H7 (cell line): ENCODE measurements around the gene PTCRA. TPM values are rescaled to one million over a fixed set of nuclear protein-coding genes. Genes with fewer than 3 reads are reported as not detected.
"Not testable (repeated sequence)": the region's sequence is repeated elsewhere in the genome, so short reads cannot be mapped to it uniquely, and the experiment has no call there.

Experiments used
- DNase-seq: peaks from one replicate; pipeline ENCODE4 v3.0.0; 2012
- H3K27me3 ChIP-seq: 2 replicates; pipeline ENCODE4 v1.6.0; 2011; ENCODE audit warnings: mild to moderate bottlenecking, low read length; ENCODE audit not compliant: control insufficient read depth, insufficient read depth
- H3K36me3 ChIP-seq: replicated peaks from 2 replicates; pipeline ENCODE4 v1.5.1; 2011; ENCODE audit warnings: low read length; ENCODE audit not compliant: control insufficient read depth, insufficient read depth
- H3K4me3 ChIP-seq: 2 replicates; pipeline ENCODE4 v1.5.1; 2011; ENCODE audit warnings: low read depth, mild to moderate bottlenecking, control low read depth, low read length, moderate library complexity; ENCODE audit not compliant: insufficient read depth
- total RNA-seq: library from RNA; depleted of rRNA; stranded (reverse); fragments of >200 nt; shearing (Covaris generic); gene quantifications from 2 replicates; pipeline ENCODE4 v1.2.3, GENCODE V29; 2014; rRNA removed

Gene PTCRA, protein sequence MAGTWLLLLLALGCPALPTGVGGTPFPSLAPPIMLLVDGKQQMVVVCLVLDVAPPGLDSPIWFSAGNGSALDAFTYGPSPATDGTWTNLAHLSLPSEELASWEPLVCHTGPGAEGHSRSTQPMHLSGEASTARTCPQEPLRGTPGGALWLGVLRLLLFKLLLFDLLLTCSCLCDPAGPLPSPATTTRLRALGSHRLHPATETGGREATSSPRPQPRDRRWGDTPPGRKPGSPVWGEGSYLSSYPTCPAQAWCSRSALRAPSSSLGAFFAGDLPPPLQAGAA
- total RNA-seq: not detected in 2 replicates

GRCh38 chr6:42915732-42916131, at the start of gene PTCRA:
PTCRA (plus strand) TSS chr6:42916053; CDS start chr6:42916070, 17 bp downstream.
- DNase-seq: no peak
- Histone ChIP-seq H3K4me3 (no peak within 1 kb of the TSS), H3K36me3 (no peaks in the 10 kb centered on the region), H3K27me3 (no peaks in the 10 kb centered on the region)

GRCh38 chr6:42870145-42870936, 45.5 kb upstream of the PTCRA start:
- no peaks in the 10 kb centered on the region; the same call in 1 of the 2 replicates for H3K36me3 ChIP-seq
- no peak for DNase-seq
- H3K27me3 ChIP-seq: no peaks in the 10 kb centered on the region
- no peak overlapping the region for H3K4me3 ChIP-seq

GRCh38 chr6:42871711-42872110, 44.1 kb upstream of the PTCRA start:
- H3K27me3 ChIP-seq: no peaks in the 10 kb centered on the region
- no peak for DNase-seq
- no peaks in the 10 kb centered on the region; the same call in 1 of the 2 replicates for H3K36me3 ChIP-seq
- H3K4me3 ChIP-seq: no peak overlapping the region

DNA sequence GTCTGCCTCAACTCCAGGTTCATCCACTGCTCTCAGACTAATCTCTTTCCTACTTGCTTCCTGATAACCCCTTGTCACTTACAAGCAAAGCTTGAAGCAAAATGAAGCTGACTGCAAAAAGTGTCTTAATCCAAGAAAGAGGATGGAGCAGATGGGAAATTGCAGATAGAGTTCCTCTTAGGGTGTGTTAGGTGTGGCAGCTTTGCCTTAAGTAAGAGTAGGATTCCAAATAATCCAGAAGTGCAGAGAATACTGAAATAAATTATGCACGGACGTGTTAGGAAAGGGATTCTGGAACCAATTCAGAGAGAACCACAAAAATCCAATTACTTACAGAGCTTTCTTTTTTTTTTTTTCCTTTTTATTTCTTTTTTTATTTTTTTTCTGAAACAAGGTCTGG, 42.5 kb upstream of the PTCRA start:
- DNase-seq: no peak
- Histone ChIP-seq H3K4me3 (no peak overlapping the region), H3K27me3 (no peaks in the 10 kb centered on the region), H3K36me3 (no peaks in the 10 kb centered on the region)

- H3K36me3 ChIP-seq: peaks cover 2% of the 10 kb centered on the region
- H3K27me3 ChIP-seq: no peaks in the 10 kb centered on the region
- no peak for DNase-seq
- no peak overlapping the region for H3K4me3 ChIP-seq
Measured at GRCh38 chr6:42877695-42878094, 38.2 kb upstream of the PTCRA start.

- DNase-seq: peak; percentile 80
- Histone ChIP-seq H3K36me3 (peaks cover 18% of the 10 kb centered on the region), H3K27me3 (no peaks in the 10 kb centered on the region), H3K4me3 (peak within 1 kb of the TSS; percentile 90)
Measured at GRCh38 chr6:42879372-42880239, 36.2 kb upstream of the PTCRA start, which contains the start of gene RPL7L1. RPL7L1 (plus strand) TSS chr6:42879616; CDS start chr6:42879911, 295 bp downstream.

- DNase-seq: not testable (repeated sequence)
Measured at GRCh38 chr6:42880240-42880817, 35.5 kb upstream of the PTCRA start.

GRCh38 chr6:42880871-42881270, 35.0 kb upstream of the PTCRA start:
- not testable (repeated sequence) for H3K27me3 ChIP-seq, DNase-seq
- Histone ChIP-seq H3K4me3 (peak overlapping the region; percentile 90), H3K36me3 (peaks cover 29% of the 10 kb centered on the region)

More at GRCh38 chr6:42880240-42880817, 35.5 kb upstream of the PTCRA start:
- Histone ChIP-seq H3K4me3 (peak overlapping the region; percentile 90), H3K36me3 (peaks cover 24% of the 10 kb centered on the region)
- not testable (repeated sequence) for H3K27me3 ChIP-seq

DNA sequence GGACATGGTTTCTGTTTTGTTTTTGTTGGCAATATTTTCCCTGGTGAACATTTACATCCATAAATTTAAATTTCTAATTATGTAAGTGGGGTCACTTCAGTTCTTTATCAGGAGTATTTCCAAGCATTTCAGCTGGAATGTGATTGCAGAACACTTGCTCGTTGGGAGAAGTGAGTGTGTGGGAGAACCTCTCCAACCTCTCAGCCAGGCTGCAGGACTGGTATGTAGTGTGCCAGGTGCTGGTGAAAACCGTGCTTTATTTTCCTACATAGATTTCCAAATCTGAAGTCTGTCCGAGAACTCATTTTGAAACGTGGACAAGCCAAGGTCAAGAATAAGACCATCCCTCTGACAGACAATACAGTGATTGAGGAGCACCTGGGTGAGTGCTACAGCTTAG, 30.2 kb upstream of the PTCRA start:
- DNase-seq: no peak
- H3K27me3 ChIP-seq: no peaks in the 10 kb centered on the region
- H3K36me3 ChIP-seq: peaks cover 33% of the 10 kb centered on the region
- no peak overlapping the region for H3K4me3 ChIP-seq

GRCh38 chr6:42888201-42888600, 27.7 kb upstream of the PTCRA start:
- not testable (repeated sequence) for H3K4me3 ChIP-seq, DNase-seq, H3K27me3 ChIP-seq
- peaks cover 28% of the 10 kb centered on the region for H3K36me3 ChIP-seq

DNA sequence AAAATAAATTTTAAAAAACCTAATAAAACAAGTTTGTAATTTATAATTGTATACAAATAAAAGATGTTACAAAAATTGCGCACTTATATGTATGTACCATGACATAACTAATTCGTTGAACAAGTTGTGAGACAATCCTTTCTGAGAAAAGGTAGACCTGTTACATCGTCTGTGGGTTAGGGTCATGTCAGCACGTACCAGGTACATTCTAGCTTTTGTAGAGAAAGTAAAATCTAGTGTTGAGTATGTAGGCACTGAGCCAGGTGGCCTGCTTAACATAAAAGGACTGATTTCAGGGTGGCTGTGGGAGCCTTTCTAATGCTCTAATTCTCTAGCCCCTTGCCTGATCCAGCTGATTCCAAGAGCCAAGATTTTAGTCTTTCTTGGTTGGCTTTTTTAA, 26.0 kb upstream of the PTCRA start:
- Histone ChIP-seq H3K27me3 (no peaks in the 10 kb centered on the region), H3K4me3 (peak overlapping the region; percentile 96), H3K36me3 (peaks cover 13% of the 10 kb centered on the region)
- DNase-seq: peak; percentile 45

DNA sequence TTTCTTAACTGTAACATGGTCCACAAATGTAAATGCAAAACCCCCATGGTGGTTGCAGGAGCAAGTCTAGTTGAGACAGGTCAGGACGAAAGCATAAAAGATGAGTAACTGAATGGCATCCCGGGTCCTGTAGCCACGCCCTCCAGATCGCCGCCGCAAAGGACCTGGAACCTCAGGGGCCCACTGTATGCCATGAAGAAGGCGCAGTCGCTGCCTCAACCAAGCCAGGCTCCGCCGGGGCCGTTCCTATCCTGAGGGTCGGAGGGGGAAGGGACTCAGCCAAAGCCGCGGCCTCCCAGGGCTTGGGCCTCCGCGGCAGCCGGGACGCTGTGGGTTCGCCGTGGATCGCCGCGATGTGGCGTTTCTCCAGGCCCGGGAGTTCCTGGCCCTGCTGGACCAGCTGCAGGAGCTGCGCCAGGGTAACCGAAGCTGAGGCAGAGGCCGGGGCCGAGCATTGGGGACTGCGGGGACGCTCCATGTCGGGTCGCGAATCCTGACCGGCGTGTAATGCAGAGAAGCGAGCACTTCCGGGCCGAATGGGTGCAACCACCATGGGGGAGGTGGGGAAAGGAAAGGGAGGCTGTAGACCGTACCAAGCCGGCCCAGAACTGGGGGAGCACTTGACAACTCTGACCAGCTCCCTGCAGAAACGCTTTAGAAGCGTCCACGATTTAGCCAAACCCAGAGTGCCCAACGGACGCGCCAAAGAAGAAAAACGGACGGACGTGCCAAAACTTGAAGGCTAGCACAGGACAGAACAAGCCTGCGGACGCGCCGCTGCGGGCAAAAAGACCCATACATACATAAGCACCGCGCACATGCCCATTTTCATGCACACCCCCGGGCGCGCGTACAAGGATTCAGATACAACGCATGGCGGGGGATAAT, 25.3 kb upstream of the PTCRA start:
- Histone ChIP-seq H3K36me3 (peaks cover 7% of the 10 kb centered on the region), H3K27me3 (no peaks in the 10 kb centered on the region), H3K4me3 (peak overlapping the region; percentile 96)
- DNase-seq: peak; percentile 93

GRCh38 chr6:42891199-42891722, 24.6 kb upstream of the PTCRA start:
- H3K36me3 ChIP-seq: peaks cover 2% of the 10 kb centered on the region
- H3K27me3 ChIP-seq: no peaks in the 10 kb centered on the region
- DNase-seq: no peak
- H3K4me3 ChIP-seq: peak overlapping the region; percentile 96
